ENCODE measurements around the gene MYRFL.
A peak's percentile ranks its signal among the peaks of the same experiment; 100 is the strongest.

The MYRFL gene

GRCh38 chr12:69904777-69905176 lies 79.8 kb downstream of the MYRFL start:
- H3K14ac ChIP-seq (ENCODE audit: low read length in 2 of 2) = no peak overlapping the region
- no peak overlapping the region for H3K23ac ChIP-seq (ENCODE audit: low read length in 2 of 2)
- H3K9me3 ChIP-seq (ENCODE audit: control insufficient read depth, low read length) = no peaks in the 10 kb centered on the region
- no peaks in the 10 kb centered on the region for H3K27me3 ChIP-seq (ENCODE audit: control insufficient read depth in 1 of 2, insufficient read depth in 1 of 2, low read length in 2 of 2)
- no peak overlapping the region for H2BK12ac ChIP-seq (ENCODE audit: low read length in 2 of 2)
- no peaks in the 10 kb centered on the region for H3K79me1 ChIP-seq (replicated peaks; ENCODE audit: low read length, poor library complexity, severe bottlenecking)
- H3K27ac ChIP-seq (ENCODE audit: low read length, poor library complexity, severe bottlenecking) = peak overlapping the region; percentile 89
- WGBS = 33% methylated on average over 1 of the region's 1 CpG
- DNase-seq = peak; percentile 40
- H4K91ac ChIP-seq (ENCODE audit: low read length) = no peak overlapping the region
- no peak overlapping the region for H2AK5ac ChIP-seq (ENCODE audit: low read length, severe bottlenecking)
- no peak overlapping the region for H3K4ac ChIP-seq (ENCODE audit: low read depth in 1 of 2, low read length in 2 of 2)
- no peak overlapping the region for H3K4me2 ChIP-seq (ENCODE audit: low read length, poor library complexity, severe bottlenecking)
- H2BK15ac ChIP-seq (ENCODE audit: low read depth, poor library complexity, severe bottlenecking) = no peak overlapping the region
- H2BK5ac ChIP-seq (ENCODE audit: low read depth, low read length, poor library complexity, severe bottlenecking) = no peak overlapping the region
- H2BK120ac ChIP-seq (ENCODE audit: low read depth, low read length) = no peak overlapping the region
- no peak overlapping the region for H3K18ac ChIP-seq (ENCODE audit: low read depth in 1 of 2, low read length in 2 of 2)
- H3K36me3 ChIP-seq (ENCODE audit: control insufficient read depth in 1 of 2, insufficient read depth in 2 of 2, low read depth in 1 of 2, low read length in 2 of 2) = no peaks in the 10 kb centered on the region
- no peak overlapping the region for H4K8ac ChIP-seq (ENCODE audit: low read length)
- H3K9ac ChIP-seq (ENCODE audit: low read length) = no peak overlapping the region
- no peak overlapping the region for H3K4me3 ChIP-seq (ENCODE audit: insufficient read depth in 1 of 2, low read depth in 1 of 2, low read length in 2 of 2)
- peaks cover 4% of the 10 kb centered on the region for H3K4me1 ChIP-seq (ENCODE audit: control insufficient read depth, insufficient read depth, low read depth, low read length)
- H2AFZ ChIP-seq (ENCODE audit: low read depth, low read length) = no peak overlapping the region

- WGBS = 100% methylated on average over 1 of the region's 1 CpG
- no peaks in the 10 kb centered on the region for H3K9me3 ChIP-seq (ENCODE audit: control insufficient read depth, low read length)
- no peak overlapping the region for H3K18ac ChIP-seq (ENCODE audit: low read depth in 1 of 2, low read length in 2 of 2)
- peaks cover 4% of the 10 kb centered on the region for H3K4me1 ChIP-seq (ENCODE audit: control insufficient read depth, insufficient read depth, low read depth, low read length)
- no peak overlapping the region for H3K4ac ChIP-seq (ENCODE audit: low read depth in 1 of 2, low read length in 2 of 2)
- H4K91ac ChIP-seq (ENCODE audit: low read length) = no peak overlapping the region
- no peak overlapping the region for H3K4me3 ChIP-seq (ENCODE audit: insufficient read depth in 1 of 2, low read depth in 1 of 2, low read length in 2 of 2)
- DNase-seq = no peak
- H4K8ac ChIP-seq (ENCODE audit: low read length) = no peak overlapping the region
- H3K27ac ChIP-seq (ENCODE audit: low read length, poor library complexity, severe bottlenecking) = no peak overlapping the region
- no peaks in the 10 kb centered on the region for H3K36me3 ChIP-seq (ENCODE audit: control insufficient read depth in 1 of 2, insufficient read depth in 2 of 2, low read depth in 1 of 2, low read length in 2 of 2)
- no peak overlapping the region for H2BK12ac ChIP-seq (ENCODE audit: low read length in 2 of 2)
- H3K23ac ChIP-seq (ENCODE audit: low read length in 2 of 2) = no peak overlapping the region
- H3K9ac ChIP-seq (ENCODE audit: low read length) = no peak overlapping the region
- no peak overlapping the region for H3K4me2 ChIP-seq (ENCODE audit: low read length, poor library complexity, severe bottlenecking)
- H3K79me1 ChIP-seq (replicated peaks; ENCODE audit: low read length, poor library complexity, severe bottlenecking) = no peaks in the 10 kb centered on the region
- no peak overlapping the region for H3K14ac ChIP-seq (ENCODE audit: low read length in 2 of 2)
- no peaks in the 10 kb centered on the region for H3K27me3 ChIP-seq (ENCODE audit: control insufficient read depth in 1 of 2, insufficient read depth in 1 of 2, low read length in 2 of 2)
- no peak overlapping the region for H2BK120ac ChIP-seq (ENCODE audit: low read depth, low read length)
- no peak overlapping the region for H2AK5ac ChIP-seq (ENCODE audit: low read length, severe bottlenecking)
- H2AFZ ChIP-seq (ENCODE audit: low read depth, low read length) = no peak overlapping the region
- H2BK5ac ChIP-seq (ENCODE audit: low read depth, low read length, poor library complexity, severe bottlenecking) = no peak overlapping the region
- no peak overlapping the region for H2BK15ac ChIP-seq (ENCODE audit: low read depth, poor library complexity, severe bottlenecking)
Measured at GRCh38 chr12:69905801-69906200, 80.8 kb downstream of the MYRFL start.

- no peak overlapping the region for H3K27ac ChIP-seq (ENCODE audit: low read length, poor library complexity, severe bottlenecking)
- H3K79me1 ChIP-seq (replicated peaks; ENCODE audit: low read length, poor library complexity, severe bottlenecking) = no peaks in the 10 kb centered on the region
- no peak overlapping the region for H3K4ac ChIP-seq (ENCODE audit: low read depth in 1 of 2, low read length in 2 of 2)
- no peak overlapping the region for H4K8ac ChIP-seq (ENCODE audit: low read length)
- 94% methylated on average over 4 of the region's 4 CpGs for WGBS
- no peak overlapping the region for H3K4me3 ChIP-seq (ENCODE audit: insufficient read depth in 1 of 2, low read depth in 1 of 2, low read length in 2 of 2)
- H3K4me1 ChIP-seq (ENCODE audit: control insufficient read depth, insufficient read depth, low read depth, low read length) = peaks cover 4% of the 10 kb centered on the region
- H2BK5ac ChIP-seq (ENCODE audit: low read depth, low read length, poor library complexity, severe bottlenecking) = no peak overlapping the region
- no peak for DNase-seq
- no peak overlapping the region for H2BK12ac ChIP-seq (ENCODE audit: low read length in 2 of 2)
- no peak overlapping the region for H3K4me2 ChIP-seq (ENCODE audit: low read length, poor library complexity, severe bottlenecking)
- H3K18ac ChIP-seq (ENCODE audit: low read depth in 1 of 2, low read length in 2 of 2) = no peak overlapping the region
- H3K9ac ChIP-seq (ENCODE audit: low read length) = no peak overlapping the region
- H3K27me3 ChIP-seq (ENCODE audit: control insufficient read depth in 1 of 2, insufficient read depth in 1 of 2, low read length in 2 of 2) = no peaks in the 10 kb centered on the region
- H2BK15ac ChIP-seq (ENCODE audit: low read depth, poor library complexity, severe bottlenecking) = no peak overlapping the region
- H3K9me3 ChIP-seq (ENCODE audit: control insufficient read depth, low read length) = no peaks in the 10 kb centered on the region
- H2AFZ ChIP-seq (ENCODE audit: low read depth, low read length) = no peak overlapping the region
- H3K36me3 ChIP-seq (ENCODE audit: control insufficient read depth in 1 of 2, insufficient read depth in 2 of 2, low read depth in 1 of 2, low read length in 2 of 2) = no peaks in the 10 kb centered on the region
- H4K91ac ChIP-seq (ENCODE audit: low read length) = no peak overlapping the region
- H3K14ac ChIP-seq (ENCODE audit: low read length in 2 of 2) = no peak overlapping the region
- H2AK5ac ChIP-seq (ENCODE audit: low read length, severe bottlenecking) = no peak overlapping the region
- H2BK120ac ChIP-seq (ENCODE audit: low read depth, low read length) = no peak overlapping the region
- H3K23ac ChIP-seq (ENCODE audit: low read length in 2 of 2) = no peak overlapping the region
Measured at GRCh38 chr12:69906411-69907216, 81.6 kb downstream of the MYRFL start.

DNA sequence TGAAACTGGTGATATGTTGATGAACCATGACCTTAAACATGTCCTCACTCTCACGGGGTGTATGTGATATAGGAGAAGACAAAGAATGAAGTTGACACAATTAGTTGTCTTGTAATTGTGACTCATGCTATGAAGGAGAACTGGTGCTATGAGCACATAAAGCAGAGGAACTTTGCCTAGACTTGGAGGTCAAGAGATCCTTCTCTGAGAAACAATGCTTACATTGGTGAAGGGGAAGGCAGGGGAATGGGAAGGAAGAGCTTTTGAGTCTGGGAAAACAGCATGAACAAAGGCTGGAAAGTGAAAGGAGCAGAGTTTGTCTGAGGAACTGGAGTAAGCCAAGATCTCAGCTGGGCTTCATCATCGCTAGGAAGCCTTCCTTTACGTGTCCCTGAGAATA lies 83.2 kb downstream of the MYRFL start:
- no peaks in the 10 kb centered on the region for H3K79me1 ChIP-seq (replicated peaks; ENCODE audit: low read length, poor library complexity, severe bottlenecking)
- H2BK15ac ChIP-seq (ENCODE audit: low read depth, poor library complexity, severe bottlenecking) = no peak overlapping the region
- H3K4me3 ChIP-seq (ENCODE audit: insufficient read depth in 1 of 2, low read depth in 1 of 2, low read length in 2 of 2) = no peak overlapping the region
- H3K27ac ChIP-seq (ENCODE audit: low read length, poor library complexity, severe bottlenecking) = no peak overlapping the region
- H3K9me3 ChIP-seq (ENCODE audit: control insufficient read depth, low read length) = no peaks in the 10 kb centered on the region
- H3K36me3 ChIP-seq (ENCODE audit: control insufficient read depth in 1 of 2, insufficient read depth in 2 of 2, low read depth in 1 of 2, low read length in 2 of 2) = no peaks in the 10 kb centered on the region
- no peak overlapping the region for H2BK120ac ChIP-seq (ENCODE audit: low read depth, low read length)
- H3K9ac ChIP-seq (ENCODE audit: low read length) = no peak overlapping the region
- no peak overlapping the region for H2BK12ac ChIP-seq (ENCODE audit: low read length in 2 of 2)
- H2AK5ac ChIP-seq (ENCODE audit: low read length, severe bottlenecking) = peak overlapping the region; percentile 9
- no peak overlapping the region for H3K23ac ChIP-seq (ENCODE audit: low read length in 2 of 2)
- no peak overlapping the region for H3K14ac ChIP-seq (ENCODE audit: low read length in 2 of 2)
- WGBS = 79% methylated on average over 1 of the region's 3 CpGs
- H4K8ac ChIP-seq (ENCODE audit: low read length) = no peak overlapping the region
- no peaks in the 10 kb centered on the region for H3K27me3 ChIP-seq (ENCODE audit: control insufficient read depth in 1 of 2, insufficient read depth in 1 of 2, low read length in 2 of 2)
- no peak overlapping the region for H3K4ac ChIP-seq (ENCODE audit: low read depth in 1 of 2, low read length in 2 of 2)
- no peak overlapping the region for H3K4me2 ChIP-seq (ENCODE audit: low read length, poor library complexity, severe bottlenecking)
- peak; percentile 48 for DNase-seq
- no peak overlapping the region for H4K91ac ChIP-seq (ENCODE audit: low read length)
- H2AFZ ChIP-seq (ENCODE audit: low read depth, low read length) = peak overlapping the region; percentile 10
- peaks cover 4% of the 10 kb centered on the region for H3K4me1 ChIP-seq (ENCODE audit: control insufficient read depth, insufficient read depth, low read depth, low read length)
- no peak overlapping the region for H3K18ac ChIP-seq (ENCODE audit: low read depth in 1 of 2, low read length in 2 of 2)
- H2BK5ac ChIP-seq (ENCODE audit: low read depth, low read length, poor library complexity, severe bottlenecking) = no peak overlapping the region
